K562 (cell line): ENCODE results near the gene P2RX3. TPM values are rescaled to one million over a fixed set of nuclear protein-coding genes. Genes with fewer than 3 reads are reported as not detected.
A peak's percentile ranks its signal among the peaks of the same experiment; 100 is the strongest.

Experiments used
- CBX3 ChIP-seq, 2 experiments: IDR thresholded peaks; 1 replicate in 1 of 2; 2 replicates in 1 of 2; pipeline ENCODE4 v1.6.1; 2012; ENCODE audit warnings: inconsistent platforms in 2 of 2, low read length in 2 of 2, borderline replicate concordance in 1 of 2, control low read depth in 1 of 2
- ELF1 ChIP-seq: fragments of 200-800 bp; sonication (Bioruptor generic); IDR thresholded peaks from 2 replicates; pipeline ENCODE4 v1.6.1; 2016; ENCODE audit warnings: missing genetic modification characterization, missing compliant biosample characterization
- GABPB1 ChIP-seq: sonication (generic); formaldehyde crosslinking; IDR thresholded peaks from 2 replicates; pipeline ENCODE4 v1.8.0; 2022; ENCODE audit warnings: mild to moderate bottlenecking, missing genetic modification reagents
- KDM4B ChIP-seq, 2 experiments: fragments of 450-650 bp in 1 of 2; sonication (generic) in 1 of 2; IDR thresholded peaks; 2 replicates each; pipeline ENCODE4 v1.6.1; 2016 to 2017; ENCODE audit warnings: borderline replicate concordance in 2 of 2, antibody characterized with exemption in 1 of 2, low read depth in 1 of 2, mild to moderate bottlenecking in 1 of 2
- KLF6 ChIP-seq: fragments of 250-450 bp; sonication (Bioruptor Pico); IDR thresholded peaks from 2 replicates; pipeline ENCODE4 v1.4.0; 2020; ENCODE audit warnings: mild to moderate bottlenecking, moderate library complexity, borderline replicate concordance
- POLR2B ChIP-seq: fragments of 450-650 bp; IDR thresholded peaks from 2 replicates; pipeline ENCODE4 v1.6.1; 2018; ENCODE audit warnings: low read depth; ENCODE audit not compliant: partially characterized antibody
- SUPT5H ChIP-seq: fragments of 450-650 bp; IDR thresholded peaks from 2 replicates; pipeline ENCODE4 v1.6.1; 2016
- TAF1 ChIP-seq: IDR thresholded peaks from 2 replicates; pipeline ENCODE4 v1.6.1; 2011; ENCODE audit warnings: mild to moderate bottlenecking, low read length, moderate library complexity; ENCODE audit not compliant: insufficient read depth, control insufficient read depth, severe bottlenecking; ENCODE audit errors: extremely low read depth
- ZNF165 ChIP-seq: fragments of 250-450 bp; sonication (Bioruptor Pico); IDR thresholded peaks from 2 replicates; pipeline ENCODE4 v1.4.0; 2020; ENCODE audit warnings: borderline replicate concordance
- ZNF232 ChIP-seq: sonication (generic); formaldehyde crosslinking; IDR thresholded peaks from 2 replicates; pipeline ENCODE4 v1.8.0; 2022; ENCODE audit warnings: mild to moderate bottlenecking, missing genetic modification reagents
- ZNF263 ChIP-seq: sonication (generic); formaldehyde crosslinking; IDR thresholded peaks from 2 replicates; pipeline ENCODE4 v1.8.0; 2022; ENCODE audit warnings: mild to moderate bottlenecking, missing genetic modification reagents, borderline replicate concordance
- polyA plus RNA-seq, 8 experiments: library from polyadenylated mRNA; depleted of rRNA in 4 of 8; stranded (reverse) in 5 of 8; unstranded in 3 of 8; fragments of >200 nt; fragmentation: Nextera tagmentation in 2 of 8; fragmentation: Illumina TruSeq in 1 of 8; extraction: Ambion mirVana in 2 of 8; extraction: Trizol in 1 of 8; gene quantifications; 2 replicates each; pipeline versions ENCODE4 v1.2.1 to v1.2.3, GENCODE V29; 2011 to 2014; ENCODE audit warnings: inconsistent platforms in 1 of 8, missing spikeins in 1 of 8
- total RNA-seq, 7 experiments: library from RNA; depleted of rRNA in 6 of 7; stranded (reverse); fragments of >200 nt in 6 of 7; fragmentation: Illumina TruSeq in 2 of 7; extraction: Trizol in 2 of 7; gene quantifications; 2 replicates each; pipeline versions ENCODE4 v1.2.1 to v1.2.3, GENCODE V29; 2011 to 2021; ENCODE audit warnings: low replicate concordance in 1 of 7
- TF ChIP-seq, protein P1 (sequence below): sonication (generic); formaldehyde crosslinking; IDR thresholded peaks from 2 replicates; pipeline ENCODE4 v1.4.0; 2020; ENCODE audit warnings: mild to moderate bottlenecking, missing genetic modification reagents
- TF ChIP-seq, protein P2 (sequence below): fragments of 200-800 bp; sonication (Bioruptor generic); IDR thresholded peaks from 2 replicates; pipeline ENCODE4 v1.6.1; 2017; ENCODE audit warnings: missing genetic modification characterization, missing compliant biosample characterization
- TF ChIP-seq, protein P3 (sequence below): fragments of 250-450 bp; sonication (Bioruptor Pico); IDR thresholded peaks from 2 replicates; pipeline ENCODE4 v1.9.0; 2021; ENCODE audit warnings: mild to moderate bottlenecking, inconsistent platforms
- TF ChIP-seq, protein P4 (sequence below), 2 experiments: IDR thresholded peaks; 2 replicates each; pipeline ENCODE4 v1.6.1; 2011; ENCODE audit warnings: borderline replicate concordance in 1 of 2, control low read depth in 1 of 2, low read depth in 1 of 2, low read length in 1 of 2, mild to moderate bottlenecking in 1 of 2, mixed read lengths in 1 of 2, moderate library complexity in 1 of 2; ENCODE audit not compliant: insufficient read depth in 1 of 2, insufficient read length in 1 of 2, poor library complexity in 1 of 2, severe bottlenecking in 1 of 2; ENCODE audit errors: extremely low read depth in 1 of 2
- TF ChIP-seq, protein P5 (sequence below), 3 experiments: IDR thresholded peaks in 2 of 3; conservative IDR thresholded peaks in 1 of 3; 2 replicates each; pipeline ENCODE4 v1.5.1; 2011 to 2012; ENCODE audit warnings: low read length in 3 of 3, mild to moderate bottlenecking in 3 of 3, control low read depth in 2 of 3, improper control_type of control experiment in 1 of 3, inconsistent platforms in 1 of 3, low read depth in 1 of 3, mixed read lengths in 1 of 3, moderate library complexity in 1 of 3; ENCODE audit not compliant: insufficient read depth in 2 of 3

Gene P2RX3
- total and polyA plus RNA-seq, 9 of the 15 experiments (the other 6 are each of a cell fraction or from before 2014, with no cell fraction given), result not detected

DNA sequence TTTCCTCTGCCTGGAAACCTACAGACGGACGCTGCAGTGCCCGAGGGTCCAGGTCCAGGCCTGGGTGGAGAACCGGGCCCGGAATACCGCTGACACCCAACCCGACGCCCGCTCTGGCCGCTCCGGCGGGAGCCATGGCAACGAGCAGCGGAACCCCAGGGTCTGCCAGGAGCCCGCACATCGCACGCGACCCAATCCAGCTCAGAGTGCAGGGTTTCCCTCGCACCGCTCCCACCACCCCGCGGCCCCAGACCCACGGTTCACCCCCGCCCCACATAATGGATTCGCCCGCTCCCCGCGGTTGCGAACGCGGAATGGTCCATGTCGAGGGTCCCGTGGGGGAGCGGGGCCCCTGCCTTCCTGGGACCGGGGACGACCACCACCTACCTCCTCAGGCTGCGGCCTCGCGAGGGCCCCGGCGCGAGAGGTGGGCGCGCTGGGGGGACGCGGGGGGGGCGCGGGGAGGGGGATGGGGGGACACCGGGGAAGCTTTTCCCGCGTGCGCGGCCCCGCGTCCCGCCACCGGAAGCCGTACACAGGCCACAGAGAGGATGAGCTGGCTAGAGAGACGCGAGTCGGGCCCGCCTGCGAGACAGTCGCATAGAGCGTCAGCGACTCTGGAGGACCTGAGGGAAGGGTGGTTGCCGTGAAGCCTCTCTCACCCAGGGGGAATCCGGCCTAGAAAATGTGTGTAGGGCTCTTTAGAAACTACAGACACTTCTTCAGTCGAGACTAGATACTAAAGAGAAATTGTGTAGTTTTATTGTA, 2.6 kb upstream of the P2RX3 start, which contains the start of gene SSRP1 (continued):
- TF ChIP-seq, protein P1, sequence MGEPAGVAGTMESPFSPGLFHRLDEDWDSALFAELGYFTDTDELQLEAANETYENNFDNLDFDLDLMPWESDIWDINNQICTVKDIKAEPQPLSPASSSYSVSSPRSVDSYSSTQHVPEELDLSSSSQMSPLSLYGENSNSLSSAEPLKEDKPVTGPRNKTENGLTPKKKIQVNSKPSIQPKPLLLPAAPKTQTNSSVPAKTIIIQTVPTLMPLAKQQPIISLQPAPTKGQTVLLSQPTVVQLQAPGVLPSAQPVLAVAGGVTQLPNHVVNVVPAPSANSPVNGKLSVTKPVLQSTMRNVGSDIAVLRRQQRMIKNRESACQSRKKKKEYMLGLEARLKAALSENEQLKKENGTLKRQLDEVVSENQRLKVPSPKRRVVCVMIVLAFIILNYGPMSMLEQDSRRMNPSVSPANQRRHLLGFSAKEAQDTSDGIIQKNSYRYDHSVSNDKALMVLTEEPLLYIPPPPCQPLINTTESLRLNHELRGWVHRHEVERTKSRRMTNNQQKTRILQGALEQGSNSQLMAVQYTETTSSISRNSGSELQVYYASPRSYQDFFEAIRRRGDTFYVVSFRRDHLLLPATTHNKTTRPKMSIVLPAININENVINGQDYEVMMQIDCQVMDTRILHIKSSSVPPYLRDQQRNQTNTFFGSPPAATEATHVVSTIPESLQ (CRISPR knock-in tag), result 0 out of 2 replicates have a peak, but pooled peaks have one; percentile 62
- TF ChIP-seq, protein P2, sequence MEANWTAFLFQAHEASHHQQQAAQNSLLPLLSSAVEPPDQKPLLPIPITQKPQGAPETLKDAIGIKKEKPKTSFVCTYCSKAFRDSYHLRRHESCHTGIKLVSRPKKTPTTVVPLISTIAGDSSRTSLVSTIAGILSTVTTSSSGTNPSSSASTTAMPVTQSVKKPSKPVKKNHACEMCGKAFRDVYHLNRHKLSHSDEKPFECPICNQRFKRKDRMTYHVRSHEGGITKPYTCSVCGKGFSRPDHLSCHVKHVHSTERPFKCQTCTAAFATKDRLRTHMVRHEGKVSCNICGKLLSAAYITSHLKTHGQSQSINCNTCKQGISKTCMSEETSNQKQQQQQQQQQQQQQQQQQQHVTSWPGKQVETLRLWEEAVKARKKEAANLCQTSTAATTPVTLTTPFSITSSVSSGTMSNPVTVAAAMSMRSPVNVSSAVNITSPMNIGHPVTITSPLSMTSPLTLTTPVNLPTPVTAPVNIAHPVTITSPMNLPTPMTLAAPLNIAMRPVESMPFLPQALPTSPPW (CRISPR knock-in tag), result peak; percentile 90
- TF ChIP-seq TAF1, result peak; percentile 86
- peak; percentile 65 for TF ChIP-seq SUPT5H
- no peak for TF ChIP-seq KLF6 (CRISPR knock-in tag)
- TF ChIP-seq CBX3 (IDR thresholded peaks at IDR 0.05; ENCODE audit: borderline replicate concordance in 1 of 2, low read length in 2 of 2), result 0 out of 3 replicates have a peak, but pooled peaks of 1 of the 2 experiments have one; percentile 24
- TF ChIP-seq, protein P3, sequence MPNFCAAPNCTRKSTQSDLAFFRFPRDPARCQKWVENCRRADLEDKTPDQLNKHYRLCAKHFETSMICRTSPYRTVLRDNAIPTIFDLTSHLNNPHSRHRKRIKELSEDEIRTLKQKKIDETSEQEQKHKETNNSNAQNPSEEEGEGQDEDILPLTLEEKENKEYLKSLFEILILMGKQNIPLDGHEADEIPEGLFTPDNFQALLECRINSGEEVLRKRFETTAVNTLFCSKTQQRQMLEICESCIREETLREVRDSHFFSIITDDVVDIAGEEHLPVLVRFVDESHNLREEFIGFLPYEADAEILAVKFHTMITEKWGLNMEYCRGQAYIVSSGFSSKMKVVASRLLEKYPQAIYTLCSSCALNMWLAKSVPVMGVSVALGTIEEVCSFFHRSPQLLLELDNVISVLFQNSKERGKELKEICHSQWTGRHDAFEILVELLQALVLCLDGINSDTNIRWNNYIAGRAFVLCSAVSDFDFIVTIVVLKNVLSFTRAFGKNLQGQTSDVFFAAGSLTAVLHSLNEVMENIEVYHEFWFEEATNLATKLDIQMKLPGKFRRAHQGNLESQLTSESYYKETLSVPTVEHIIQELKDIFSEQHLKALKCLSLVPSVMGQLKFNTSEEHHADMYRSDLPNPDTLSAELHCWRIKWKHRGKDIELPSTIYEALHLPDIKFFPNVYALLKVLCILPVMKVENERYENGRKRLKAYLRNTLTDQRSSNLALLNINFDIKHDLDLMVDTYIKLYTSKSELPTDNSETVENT (CRISPR knock-in tag), result peak; percentile 95
- TF ChIP-seq ELF1 (tag), result peak; percentile 68
- TF ChIP-seq POLR2B, result peak; percentile 26
- TF ChIP-seq KDM4B (IDR thresholded peaks at IDR 0.05; ENCODE audit: borderline replicate concordance in 2 of 2, low read depth in 1 of 2), result 0 out of 4 replicates have a peak, but pooled peaks of 1 of the 2 experiments have one; percentile 29
- TF ChIP-seq, protein P4, sequence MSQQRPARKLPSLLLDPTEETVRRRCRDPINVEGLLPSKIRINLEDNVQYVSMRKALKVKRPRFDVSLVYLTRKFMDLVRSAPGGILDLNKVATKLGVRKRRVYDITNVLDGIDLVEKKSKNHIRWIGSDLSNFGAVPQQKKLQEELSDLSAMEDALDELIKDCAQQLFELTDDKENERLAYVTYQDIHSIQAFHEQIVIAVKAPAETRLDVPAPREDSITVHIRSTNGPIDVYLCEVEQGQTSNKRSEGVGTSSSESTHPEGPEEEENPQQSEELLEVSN (IDR thresholded peaks at IDR 0.05; ENCODE audit: borderline replicate concordance in 1 of 2, extremely low read depth in 1 of 2, insufficient read depth in 1 of 2, insufficient read length in 1 of 2, low read depth in 1 of 2, low read length in 1 of 2, poor library complexity in 1 of 2, severe bottlenecking in 1 of 2), result peak; percentile 82 to 91
- TF ChIP-seq, protein P5, sequence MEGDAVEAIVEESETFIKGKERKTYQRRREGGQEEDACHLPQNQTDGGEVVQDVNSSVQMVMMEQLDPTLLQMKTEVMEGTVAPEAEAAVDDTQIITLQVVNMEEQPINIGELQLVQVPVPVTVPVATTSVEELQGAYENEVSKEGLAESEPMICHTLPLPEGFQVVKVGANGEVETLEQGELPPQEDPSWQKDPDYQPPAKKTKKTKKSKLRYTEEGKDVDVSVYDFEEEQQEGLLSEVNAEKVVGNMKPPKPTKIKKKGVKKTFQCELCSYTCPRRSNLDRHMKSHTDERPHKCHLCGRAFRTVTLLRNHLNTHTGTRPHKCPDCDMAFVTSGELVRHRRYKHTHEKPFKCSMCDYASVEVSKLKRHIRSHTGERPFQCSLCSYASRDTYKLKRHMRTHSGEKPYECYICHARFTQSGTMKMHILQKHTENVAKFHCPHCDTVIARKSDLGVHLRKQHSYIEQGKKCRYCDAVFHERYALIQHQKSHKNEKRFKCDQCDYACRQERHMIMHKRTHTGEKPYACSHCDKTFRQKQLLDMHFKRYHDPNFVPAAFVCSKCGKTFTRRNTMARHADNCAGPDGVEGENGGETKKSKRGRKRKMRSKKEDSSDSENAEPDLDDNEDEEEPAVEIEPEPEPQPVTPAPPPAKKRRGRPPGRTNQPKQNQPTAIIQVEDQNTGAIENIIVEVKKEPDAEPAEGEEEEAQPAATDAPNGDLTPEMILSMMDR (IDR thresholded peaks at IDR 0.05 in 2 of 3, conservative IDR thresholded peaks at IDR 0.05 in 1 of 3; ENCODE audit: insufficient read depth in 2 of 3, low read depth in 1 of 3, low read length in 3 of 3), result peak in 2 of 3 experiments; percentile 8 to 25; a peak in 1 of 6 replicates
- peak; percentile 26; the same call in 1 of the 2 replicates for TF ChIP-seq ZNF263 (CRISPR knock-in tag)
- TF ChIP-seq GABPB1, result peak; percentile 90
- 0 out of 2 replicates have a peak, but pooled peaks have one; percentile 24 for TF ChIP-seq ZNF232 (CRISPR knock-in tag)
- no peak for TF ChIP-seq ZNF165 (CRISPR knock-in tag)
